ENCODE data around the gene MYMK.

MYMK gene

DNA sequence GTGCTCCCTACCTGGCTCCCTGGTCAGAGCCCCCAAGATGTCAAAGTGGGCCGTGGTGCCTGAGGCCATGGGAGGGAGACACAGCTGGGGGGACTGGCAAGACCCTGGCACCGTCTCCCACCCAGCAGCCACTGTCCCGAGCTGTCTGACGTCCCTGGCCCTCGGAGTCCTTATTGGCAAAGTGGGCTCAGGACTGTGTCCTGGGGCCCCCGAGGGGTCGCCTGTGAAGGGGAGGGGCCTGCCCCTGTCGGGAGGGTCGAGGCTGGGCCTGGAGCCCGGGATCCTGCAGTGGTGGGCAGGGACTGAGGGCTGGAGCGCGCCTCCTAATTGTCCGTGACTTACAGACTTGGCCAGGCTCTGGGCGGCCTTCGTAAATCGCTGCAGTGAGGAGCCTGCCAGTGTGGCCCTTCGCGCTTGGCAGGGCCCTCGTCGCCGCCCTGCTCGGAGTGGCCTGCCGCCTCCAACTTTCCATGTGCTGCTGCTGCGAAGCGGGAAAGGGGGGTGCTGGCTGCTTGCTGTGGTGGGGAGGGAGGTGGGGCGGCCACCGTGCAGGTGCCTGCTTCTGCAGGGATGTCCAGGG, 13.7 kb downstream of the MYMK start:
- H3K4me1 ChIP-seq (ENCODE audit: control insufficient read depth in 2 of 2, insufficient read depth in 1 of 2, low read depth in 1 of 2, low read length in 2 of 2): peaks cover 14 to 18% of the 10 kb centered on the region in 2 donors
- no peak overlapping the region for H4K91ac ChIP-seq (ENCODE audit: low read depth, low read length, poor library complexity)
- H3K23ac ChIP-seq (ENCODE audit: low read depth, low read length, poor library complexity): no peak overlapping the region
- H3K4me3 ChIP-seq (ENCODE audit: low read length in 2 of 2): no peak overlapping the region
- peaks cover 0 to 4% of the 10 kb centered on the region in 2 donors for H3K36me3 ChIP-seq (replicated peaks in 1 of 2; ENCODE audit: control insufficient read depth in 2 of 2, insufficient read depth in 2 of 2, low read length in 2 of 2)
- H3K18ac ChIP-seq (ENCODE audit: low read length): peak overlapping the region; percentile 44
- no peak overlapping the region for H3K27ac ChIP-seq (replicated peaks; ENCODE audit: low read length)
- H2AK5ac ChIP-seq (ENCODE audit: low read depth, low read length): peak overlapping the region; percentile 83
- no peak overlapping the region for H3K4me2 ChIP-seq (ENCODE audit: insufficient read depth, low read length, poor library complexity, severe bottlenecking)
- WGBS, 2 donors (ENCODE audit: extremely low coverage in 2 of 2, insufficient read length in 2 of 2, insufficient replicate concordance in 1 of 2): no CpG with 5 or more reads among the region's 27 CpGs
- H3K79me1 ChIP-seq (ENCODE audit: low read depth, low read length): peaks cover 9% of the 10 kb centered on the region
- no peak overlapping the region for H2BK120ac ChIP-seq (ENCODE audit: low read depth, low read length)
- peaks cover 0 to 22% (median 2%) of the 10 kb centered on the region in 3 experiments for H3K27me3 ChIP-seq (ENCODE audit: control insufficient read depth in 3 of 3, insufficient read depth in 3 of 3, low read depth in 1 of 3, low read length in 3 of 3)
- H3K4ac ChIP-seq (ENCODE audit: low read length): no peak overlapping the region
- no peak for DNase-seq (ENCODE audit: low spot score)
- peaks cover 0 to 9% of the 10 kb centered on the region in 2 donors for H3K9me3 ChIP-seq (replicated peaks in 1 of 2; ENCODE audit: control insufficient read depth in 2 of 2, insufficient read depth in 1 of 2, low read depth in 1 of 2, low read length in 2 of 2)
- no peak overlapping the region for H2BK5ac ChIP-seq (ENCODE audit: low read length)
- peak overlapping the region; percentile 56 for H2BK15ac ChIP-seq (ENCODE audit: low read length)
- H4K8ac ChIP-seq (ENCODE audit: low read depth, low read length): no peak overlapping the region
- no peak overlapping the region for H3K14ac ChIP-seq (ENCODE audit: low read length)
- no peak overlapping the region for H3K9ac ChIP-seq (ENCODE audit: low read depth, low read length, poor library complexity)
- H2BK12ac ChIP-seq (ENCODE audit: low read length): peak overlapping the region; percentile 73
- no peak overlapping the region for H2AFZ ChIP-seq (ENCODE audit: low read length)

DNA sequence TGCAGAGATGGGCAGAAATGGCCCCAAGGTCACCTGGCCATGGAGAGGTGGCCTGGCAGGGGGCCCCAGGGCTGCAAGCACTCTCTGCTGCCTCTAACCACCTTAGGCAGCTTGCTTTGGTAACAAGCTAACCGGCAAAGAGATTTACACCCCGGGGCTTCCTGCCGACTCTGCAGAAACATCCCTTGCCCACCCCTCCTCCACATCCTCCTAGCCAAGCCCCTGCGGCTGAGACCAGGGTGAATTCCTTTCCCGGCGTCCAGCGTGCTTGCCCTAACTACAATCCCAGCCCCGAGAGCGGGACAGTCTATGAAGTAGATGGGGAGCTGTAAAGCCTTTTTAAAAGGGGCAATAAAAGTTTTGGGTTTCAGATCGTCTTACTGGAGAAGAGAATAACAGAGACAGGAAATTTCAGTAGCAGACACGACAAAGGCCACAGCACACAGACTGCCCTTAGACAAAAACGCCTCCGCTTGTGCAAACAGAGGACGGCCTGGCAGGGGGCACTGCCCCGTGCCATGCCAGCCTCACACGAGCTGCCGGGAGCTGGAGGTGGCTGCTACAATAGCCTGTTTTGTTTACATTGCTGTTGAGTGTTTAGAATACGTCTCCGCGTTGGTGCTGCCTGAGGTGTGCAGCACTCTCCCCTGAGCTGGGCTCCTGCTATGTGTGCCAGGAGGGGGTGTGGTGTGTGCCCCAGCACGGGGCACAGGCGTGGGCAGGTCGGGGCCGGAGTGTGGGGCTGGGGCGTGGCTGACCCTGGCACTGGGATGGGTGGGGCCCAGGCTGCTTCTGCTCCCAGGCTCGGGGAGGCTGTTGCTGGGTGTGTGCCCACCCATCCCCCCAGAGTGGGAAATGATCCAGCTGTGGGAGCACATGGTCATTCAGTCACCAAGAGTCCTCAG, 15.3 kb downstream of the MYMK start:
- Histone ChIP-seq H2BK12ac (ENCODE audit: low read length) (peak overlapping the region; percentile 18), H3K4me1 (ENCODE audit: control insufficient read depth in 2 of 2, insufficient read depth in 1 of 2, low read depth in 1 of 2, low read length in 2 of 2) (peaks cover 14 to 18% of the 10 kb centered on the region in 2 donors), H3K27ac (replicated peaks; ENCODE audit: low read length) (no peak overlapping the region), H3K14ac (ENCODE audit: low read length) (no peak overlapping the region), H3K23ac (ENCODE audit: low read depth, low read length, poor library complexity) (no peak overlapping the region), H3K9me3 (replicated peaks in 1 of 2; ENCODE audit: control insufficient read depth in 2 of 2, insufficient read depth in 1 of 2, low read depth in 1 of 2, low read length in 2 of 2) (peaks cover 0 to 9% of the 10 kb centered on the region in 2 donors), H3K18ac (ENCODE audit: low read length) (peak overlapping the region; percentile 83), H2BK15ac (ENCODE audit: low read length) (peak overlapping the region; percentile 60), H2AK5ac (ENCODE audit: low read depth, low read length) (peak overlapping the region; percentile 76), H3K4ac (ENCODE audit: low read length) (peak overlapping the region; percentile 79), H2BK120ac (ENCODE audit: low read depth, low read length) (no peak overlapping the region), H3K79me1 (ENCODE audit: low read depth, low read length) (peaks cover 9% of the 10 kb centered on the region), H3K36me3 (replicated peaks in 1 of 2; ENCODE audit: control insufficient read depth in 2 of 2, insufficient read depth in 2 of 2, low read length in 2 of 2) (peaks cover 0 to 4% of the 10 kb centered on the region in 2 donors), H2AFZ (ENCODE audit: low read length) (peak overlapping the region; percentile 54), H3K27me3 (ENCODE audit: control insufficient read depth in 3 of 3, insufficient read depth in 3 of 3, low read depth in 1 of 3, low read length in 3 of 3) (peaks cover 0 to 16% (median 2%) of the 10 kb centered on the region in 3 experiments), H3K4me2 (ENCODE audit: insufficient read depth, low read length, poor library complexity, severe bottlenecking) (peak overlapping the region; percentile 32), H3K4me3 (ENCODE audit: low read length in 2 of 2) (no peak overlapping the region), H4K8ac (ENCODE audit: low read depth, low read length) (no peak overlapping the region), H4K91ac (ENCODE audit: low read depth, low read length, poor library complexity) (no peak overlapping the region), H2BK5ac (ENCODE audit: low read length) (peak overlapping the region; percentile 4), H3K9ac (ENCODE audit: low read depth, low read length, poor library complexity) (peak overlapping the region; percentile 76)
- no CpG with 5 or more reads among the region's 26 CpGs for WGBS, 2 donors (ENCODE audit: extremely low coverage in 2 of 2, insufficient read length in 2 of 2, insufficient replicate concordance in 1 of 2)
- no peak for DNase-seq (ENCODE audit: low spot score)

DNA sequence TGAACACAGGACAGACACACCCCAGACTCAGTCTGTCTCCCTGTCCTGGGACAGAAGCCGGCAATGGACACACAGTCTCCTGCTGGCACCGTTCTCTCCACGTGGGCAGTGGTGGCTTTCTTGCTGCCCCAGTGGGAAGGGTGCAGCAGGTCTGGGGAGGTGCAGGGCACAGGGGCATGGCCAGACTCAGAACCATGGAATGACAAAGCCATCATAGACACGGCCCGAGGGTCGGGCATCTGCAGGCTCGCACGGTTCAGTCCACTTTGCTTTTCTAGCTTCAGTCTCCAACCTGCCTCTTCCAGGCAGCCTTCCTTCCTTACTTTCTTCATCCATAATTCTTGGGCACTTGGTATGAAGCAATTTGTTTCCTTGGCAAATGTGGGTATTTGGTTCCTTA, 16.7 kb downstream of the MYMK start:
- Histone ChIP-seq H2BK120ac (ENCODE audit: low read depth, low read length) (peak overlapping the region; percentile 54), H2BK5ac (ENCODE audit: low read length) (no peak overlapping the region), H3K4me1 (ENCODE audit: control insufficient read depth in 2 of 2, insufficient read depth in 1 of 2, low read depth in 1 of 2, low read length in 2 of 2) (peaks cover 14 to 16% of the 10 kb centered on the region in 2 donors), H3K27me3 (ENCODE audit: control insufficient read depth in 3 of 3, insufficient read depth in 3 of 3, low read depth in 1 of 3, low read length in 3 of 3) (peaks cover 0 to 16% (median 2%) of the 10 kb centered on the region in 3 experiments), H2AFZ (ENCODE audit: low read length) (no peak overlapping the region), H3K23ac (ENCODE audit: low read depth, low read length, poor library complexity) (no peak overlapping the region), H3K4ac (ENCODE audit: low read length) (peak overlapping the region; percentile 54), H2AK5ac (ENCODE audit: low read depth, low read length) (peak overlapping the region; percentile 91), H3K36me3 (replicated peaks in 1 of 2; ENCODE audit: control insufficient read depth in 2 of 2, insufficient read depth in 2 of 2, low read length in 2 of 2) (peaks cover 0 to 4% of the 10 kb centered on the region in 2 donors), H3K14ac (ENCODE audit: low read length) (peak overlapping the region; percentile 17), H2BK12ac (ENCODE audit: low read length) (peak overlapping the region; percentile 75), H3K18ac (ENCODE audit: low read length) (peak overlapping the region; percentile 51), H3K4me2 (ENCODE audit: insufficient read depth, low read length, poor library complexity, severe bottlenecking) (no peak overlapping the region), H3K9me3 (replicated peaks in 1 of 2; ENCODE audit: control insufficient read depth in 2 of 2, insufficient read depth in 1 of 2, low read depth in 1 of 2, low read length in 2 of 2) (peaks cover 0 to 9% of the 10 kb centered on the region in 2 donors), H3K9ac (ENCODE audit: low read depth, low read length, poor library complexity) (no peak overlapping the region), H4K8ac (ENCODE audit: low read depth, low read length) (no peak overlapping the region), H4K91ac (ENCODE audit: low read depth, low read length, poor library complexity) (no peak overlapping the region), H2BK15ac (ENCODE audit: low read length) (peak overlapping the region; percentile 91), H3K27ac (replicated peaks; ENCODE audit: low read length) (no peak overlapping the region), H3K4me3 (ENCODE audit: low read length in 2 of 2) (no peak overlapping the region), H3K79me1 (ENCODE audit: low read depth, low read length) (peaks cover 9% of the 10 kb centered on the region)
- no peak for DNase-seq (ENCODE audit: low spot score)
- WGBS, 2 donors (ENCODE audit: extremely low coverage in 2 of 2, insufficient read length in 2 of 2, insufficient replicate concordance in 1 of 2): no CpG with 5 or more reads among the region's 8 CpGs
